Activated effector memory CD4-positive, alpha-beta T cell treated with Interleukin-2 at 50 U/mL for 16 hours (primary cell): Measurements from ENCODE around the gene AFAP1L2.

Experiments used
- DNase-seq: peaks from one replicate; pipeline ENCODE4 v3.0.0-alpha.2; 2020

The AFAP1L2 gene

GRCh38 chr10:114308531-114309363 lies 95.6 kb downstream of the AFAP1L2 start:
- no peak for DNase-seq

GRCh38 chr10:114307731-114308130 lies 96.6 kb downstream of the AFAP1L2 start:
- DNase-seq = no peak

- no peak for DNase-seq
Measured at GRCh38 chr10:114306116-114306973, 98.0 kb downstream of the AFAP1L2 start.

- no peak for DNase-seq
Measured at GRCh38 chr10:114305521-114305925, 98.8 kb downstream of the AFAP1L2 start.

- DNase-seq = peak; percentile 46
Measured at GRCh38 chr10:114304571-114305421, 99.5 kb downstream of the AFAP1L2 start.

- peak; percentile 44 for DNase-seq
Measured at GRCh38 chr10:114304017-114304570, 100.2 kb downstream of the AFAP1L2 start.

- no peak for DNase-seq
Measured at GRCh38 chr10:114303556-114303955, 100.7 kb downstream of the AFAP1L2 start.

GRCh38 chr10:114301951-114302710 lies 102.2 kb downstream of the AFAP1L2 start:
- DNase-seq = no peak

- no peak for DNase-seq
Measured at GRCh38 chr10:114301177-114301576, 103.1 kb downstream of the AFAP1L2 start.

- DNase-seq = no peak
Measured at GRCh38 chr10:114300036-114300645, 104.2 kb downstream of the AFAP1L2 start.

- no peak for DNase-seq
Measured at GRCh38 chr10:114297136-114297705, 107.1 kb downstream of the AFAP1L2 start.

- DNase-seq = no peak
Measured at GRCh38 chr10:114295393-114295792, 108.9 kb downstream of the AFAP1L2 start.

- no peak for DNase-seq
Measured at GRCh38 chr10:114294549-114294948, 109.8 kb downstream of the AFAP1L2 start.

GRCh38 chr10:114293075-114293474 lies 111.2 kb downstream of the AFAP1L2 start:
- no peak for DNase-seq

- no peak for DNase-seq
Measured at GRCh38 chr10:114291516-114291915, 112.8 kb downstream of the AFAP1L2 start.

GRCh38 chr10:114291076-114291475 lies 113.2 kb downstream of the AFAP1L2 start:
- DNase-seq = no peak

GRCh38 chr10:114290038-114290437 lies 114.3 kb downstream of the AFAP1L2 start:
- DNase-seq = no peak

- DNase-seq = no peak
Measured at GRCh38 chr10:114289096-114289436, 115.2 kb downstream of the AFAP1L2 start.

- no peak for DNase-seq
Measured at GRCh38 chr10:114288424-114289095, 115.7 kb downstream of the AFAP1L2 start.

GRCh38 chr10:114286921-114287320 lies 117.4 kb downstream of the AFAP1L2 start:
- no peak for DNase-seq
